GM10266 (cell line): ENCODE measurements around the gene PHYKPL.

ENCODE experiments used
- DNase-seq: peaks from one replicate; pipeline ENCODE4 v3.0.0; 2012; ENCODE audit errors: extremely low spot score
- TF ChIP-seq, protein P1 (sequence below): IDR thresholded peaks from 2 replicates; pipeline ENCODE4 v1.5.1; 2012; ENCODE audit warnings: mild to moderate bottlenecking, low read depth; ENCODE audit not compliant: control insufficient read depth, insufficient read depth; ENCODE audit errors: missing control alignments

PHYKPL gene

DNA sequence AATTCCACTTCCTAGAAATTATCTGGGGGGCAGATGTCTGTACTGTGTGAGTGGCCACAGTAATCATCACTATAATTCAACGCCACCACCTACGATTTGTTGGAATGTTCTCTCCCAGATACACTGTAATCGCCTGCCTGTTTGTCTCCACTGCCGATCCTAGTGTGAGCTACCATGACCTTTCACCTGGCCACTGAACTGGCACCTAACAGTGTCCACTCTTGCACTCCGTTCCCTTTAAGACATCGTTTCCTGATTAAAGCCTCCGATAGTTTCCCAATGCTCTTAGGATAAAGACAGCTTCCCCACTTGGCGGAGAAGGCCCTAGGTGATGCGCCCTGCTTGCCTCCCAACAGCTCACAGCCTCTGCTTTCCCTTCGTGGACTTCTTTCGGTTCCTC is 4.0 kb downstream of the PHYKPL start:
- TF ChIP-seq, protein P1, sequence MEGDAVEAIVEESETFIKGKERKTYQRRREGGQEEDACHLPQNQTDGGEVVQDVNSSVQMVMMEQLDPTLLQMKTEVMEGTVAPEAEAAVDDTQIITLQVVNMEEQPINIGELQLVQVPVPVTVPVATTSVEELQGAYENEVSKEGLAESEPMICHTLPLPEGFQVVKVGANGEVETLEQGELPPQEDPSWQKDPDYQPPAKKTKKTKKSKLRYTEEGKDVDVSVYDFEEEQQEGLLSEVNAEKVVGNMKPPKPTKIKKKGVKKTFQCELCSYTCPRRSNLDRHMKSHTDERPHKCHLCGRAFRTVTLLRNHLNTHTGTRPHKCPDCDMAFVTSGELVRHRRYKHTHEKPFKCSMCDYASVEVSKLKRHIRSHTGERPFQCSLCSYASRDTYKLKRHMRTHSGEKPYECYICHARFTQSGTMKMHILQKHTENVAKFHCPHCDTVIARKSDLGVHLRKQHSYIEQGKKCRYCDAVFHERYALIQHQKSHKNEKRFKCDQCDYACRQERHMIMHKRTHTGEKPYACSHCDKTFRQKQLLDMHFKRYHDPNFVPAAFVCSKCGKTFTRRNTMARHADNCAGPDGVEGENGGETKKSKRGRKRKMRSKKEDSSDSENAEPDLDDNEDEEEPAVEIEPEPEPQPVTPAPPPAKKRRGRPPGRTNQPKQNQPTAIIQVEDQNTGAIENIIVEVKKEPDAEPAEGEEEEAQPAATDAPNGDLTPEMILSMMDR, result no peak
- no peak for DNase-seq

DNA sequence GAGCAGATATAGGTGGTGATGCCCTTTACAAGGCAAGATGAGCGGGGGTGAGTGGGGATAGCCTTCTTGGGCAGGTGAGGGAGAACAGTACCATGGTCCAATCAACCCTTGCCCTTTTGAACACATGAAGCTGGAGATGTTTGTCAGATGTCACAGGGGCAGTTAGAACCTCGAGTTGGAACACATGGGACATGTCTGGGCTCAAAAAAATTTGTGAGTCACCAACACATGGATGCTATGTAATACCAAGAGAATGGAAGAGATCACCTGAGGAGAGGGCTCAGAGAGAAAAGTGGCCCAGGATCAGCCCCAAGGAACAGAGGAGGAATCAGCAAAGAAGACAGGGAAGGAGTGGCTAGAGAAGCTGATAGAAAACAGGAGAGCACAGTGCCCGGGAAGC is 4.7 kb downstream of the PHYKPL start:
- DNase-seq, result no peak
- TF ChIP-seq, protein P1, result no peak

DNA sequence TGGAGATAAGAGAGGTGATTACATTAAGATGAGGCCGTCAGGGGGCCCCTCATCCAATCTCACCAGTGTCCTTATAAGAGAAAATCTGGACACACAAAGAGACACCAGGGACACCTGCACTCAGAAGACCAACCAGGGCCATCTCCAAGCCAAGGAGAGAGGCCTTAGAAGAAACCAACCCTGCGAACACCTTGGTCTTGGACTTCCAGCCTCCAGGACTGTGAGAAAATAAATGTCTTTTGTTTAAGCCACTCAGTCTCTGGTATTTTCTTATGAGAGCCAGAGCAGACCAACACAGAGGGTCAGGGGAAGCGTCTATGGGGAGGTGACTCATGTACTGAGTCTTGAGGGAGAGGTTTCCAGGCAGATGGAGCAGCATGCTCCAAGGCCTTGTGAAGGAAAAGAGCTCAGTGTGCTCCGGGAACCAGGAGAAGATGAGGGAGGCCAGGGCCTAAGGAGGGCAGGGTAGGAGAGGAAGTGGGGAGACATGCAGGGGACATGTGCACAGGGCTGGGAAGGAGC is 5.4 kb downstream of the PHYKPL start:
- no peak for DNase-seq
- TF ChIP-seq, protein P1, result no peak

DNA sequence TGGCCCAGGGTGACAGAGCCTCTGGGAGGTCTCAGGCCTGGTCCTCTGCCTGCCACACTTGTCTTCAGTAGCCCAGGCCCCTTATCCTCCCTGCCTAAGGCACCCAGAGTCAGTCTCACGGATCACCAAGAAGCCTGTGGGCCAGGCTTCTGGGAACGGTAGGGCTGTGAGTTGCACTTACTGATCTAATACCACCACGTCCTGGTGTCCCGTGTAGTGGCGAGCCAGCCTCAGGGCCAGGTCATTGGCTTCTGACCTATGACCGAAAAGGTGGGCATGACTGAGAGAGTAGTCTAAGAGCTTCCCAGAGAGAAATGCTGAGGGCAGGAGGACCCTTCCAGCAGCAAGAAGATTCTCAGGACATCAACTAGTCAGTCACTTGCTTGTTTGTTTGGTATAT is 7.4 kb downstream of the PHYKPL start:
- TF ChIP-seq, protein P1, result no peak
- no peak for DNase-seq

DNA sequence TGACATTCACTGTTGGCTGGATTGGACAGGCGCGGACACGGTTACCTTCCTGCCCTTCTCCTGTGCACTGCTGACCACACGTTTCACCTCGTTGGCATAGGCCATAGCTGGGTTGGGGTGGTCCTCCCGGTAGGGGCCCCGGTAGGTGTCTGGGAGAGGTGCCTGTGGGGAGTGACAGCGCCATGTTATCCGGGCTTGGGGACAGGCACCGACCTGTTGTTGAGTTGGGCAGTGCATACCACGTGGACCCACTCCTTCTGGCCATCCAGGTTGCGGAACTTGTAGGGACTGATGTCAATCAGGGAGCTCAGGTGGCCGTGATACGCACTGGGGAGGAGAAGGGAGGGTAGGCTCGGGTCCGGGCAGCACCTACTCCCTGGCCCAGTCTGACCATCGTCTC is 8.2 kb downstream of the PHYKPL start:
- no peak for DNase-seq
- TF ChIP-seq, protein P1, result no peak

DNA sequence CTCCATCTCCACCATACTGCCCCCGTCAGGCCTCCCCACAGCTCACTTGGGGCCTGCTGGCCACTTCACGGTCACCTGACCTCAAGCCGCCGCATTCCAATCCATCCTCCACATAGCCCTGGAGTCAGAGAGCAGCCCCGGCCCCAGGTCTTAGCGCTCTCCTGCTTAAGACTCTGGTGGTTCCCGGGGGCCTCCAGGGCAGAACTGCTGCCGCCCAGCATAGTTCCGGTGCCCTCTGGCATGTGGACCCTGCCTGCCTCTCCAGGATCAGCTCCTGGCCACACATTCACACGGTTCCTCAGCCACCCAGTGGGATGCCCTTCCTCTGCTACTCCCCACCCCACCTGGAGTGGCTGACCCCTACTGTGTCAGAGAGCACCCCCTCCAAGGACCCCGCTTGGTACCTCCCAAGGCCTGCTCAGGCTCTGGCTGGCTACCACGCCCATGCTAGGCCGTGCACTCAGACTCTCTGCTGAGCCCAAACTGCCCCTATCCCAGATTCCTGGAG is 8.7 kb downstream of the PHYKPL start:
- TF ChIP-seq, protein P1, result no peak
- no peak for DNase-seq

DNA sequence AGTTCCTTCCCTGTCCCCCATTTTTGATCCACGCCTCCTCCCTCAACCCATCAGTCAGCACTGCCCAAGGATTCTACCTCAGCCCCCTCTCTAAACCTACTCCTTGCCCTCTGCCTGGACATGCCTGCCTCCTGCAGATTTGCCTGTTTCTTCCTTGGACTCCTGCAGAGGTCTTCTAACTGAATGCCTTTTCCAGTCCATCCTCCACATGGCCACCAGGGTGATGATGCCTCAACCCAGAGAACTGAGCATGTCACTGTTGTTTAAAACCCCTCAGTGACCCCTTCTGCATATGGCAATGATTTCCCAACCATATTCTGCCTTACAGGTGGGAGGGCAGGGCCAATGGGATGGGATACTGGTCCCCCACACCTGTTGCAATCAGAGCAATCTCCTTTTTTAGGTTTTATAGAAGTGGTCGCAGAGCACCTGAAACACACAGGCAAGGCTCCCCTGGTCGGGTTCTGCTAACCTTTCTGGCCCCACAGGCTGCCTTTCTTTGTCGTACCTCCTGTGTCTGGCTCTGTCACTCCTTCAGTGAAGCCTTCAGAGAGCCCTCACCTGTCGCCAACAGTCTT is 9.3 kb downstream of the PHYKPL start:
- no peak for DNase-seq
- TF ChIP-seq, protein P1, result no peak
